HG03460 (cell line): Measurements from ENCODE around the gene AUTS2.

Source experiments
- ATAC-seq: cut with Tn5 transposase; IDR thresholded peaks from one replicate; pipeline ENCODE4 v1.9.1; 2021; ENCODE audit not compliant: unreplicated experiment

AUTS2 gene

GRCh38 chr7:70094831-70095230 is 496.6 kb downstream of the AUTS2 start:
- no peak for ATAC-seq

- ATAC-seq, result no peak
These were observed 499.4 kb downstream of the AUTS2 start for GRCh38 chr7:70097645-70098044.

- ATAC-seq, result no peak
These were observed 499.9 kb downstream of the AUTS2 start for GRCh38 chr7:70098133-70098561.

GRCh38 chr7:70098905-70099672 is 500.8 kb downstream of the AUTS2 start:
- no peak for ATAC-seq

GRCh38 chr7:70104243-70104642 is 506.0 kb downstream of the AUTS2 start:
- no peak for ATAC-seq

GRCh38 chr7:70113078-70113477 is 514.8 kb downstream of the AUTS2 start:
- no peak for ATAC-seq

GRCh38 chr7:70113536-70113935 is 515.3 kb downstream of the AUTS2 start:
- no peak for ATAC-seq

GRCh38 chr7:70114806-70115205 is 516.5 kb downstream of the AUTS2 start:
- no peak for ATAC-seq

- no peak for ATAC-seq
These were observed 518.0 kb downstream of the AUTS2 start for GRCh38 chr7:70116244-70116643.

- no peak for ATAC-seq
These were observed 518.6 kb downstream of the AUTS2 start for GRCh38 chr7:70116867-70117266.

GRCh38 chr7:70120851-70121250 is 522.6 kb downstream of the AUTS2 start:
- no peak for ATAC-seq

- ATAC-seq, result no peak
These were observed 533.5 kb downstream of the AUTS2 start for GRCh38 chr7:70131817-70132216.

- no peak for ATAC-seq
These were observed 534.1 kb downstream of the AUTS2 start for GRCh38 chr7:70132226-70132851.

- no peak for ATAC-seq
These were observed 534.8 kb downstream of the AUTS2 start for GRCh38 chr7:70132852-70133690.

- ATAC-seq, result no peak
These were observed 535.9 kb downstream of the AUTS2 start for GRCh38 chr7:70134029-70134770.

- no peak for ATAC-seq
These were observed 537.4 kb downstream of the AUTS2 start for GRCh38 chr7:70135656-70136055.

- no peak for ATAC-seq
These were observed 538.9 kb downstream of the AUTS2 start for GRCh38 chr7:70137126-70137525.

GRCh38 chr7:70142247-70142932 is 544.1 kb downstream of the AUTS2 start:
- ATAC-seq, result no peak

- no peak for ATAC-seq
These were observed 545.1 kb downstream of the AUTS2 start for GRCh38 chr7:70143075-70144044.
